ENCODE measurements around the gene WDFY2. TPM values are rescaled to one million over a fixed set of nuclear protein-coding genes. Genes with fewer than 3 reads are reported as not detected.

WDFY2 gene
- total RNA-seq, 1 donor from 2014 or later, result 20.8 TPM

DNA sequence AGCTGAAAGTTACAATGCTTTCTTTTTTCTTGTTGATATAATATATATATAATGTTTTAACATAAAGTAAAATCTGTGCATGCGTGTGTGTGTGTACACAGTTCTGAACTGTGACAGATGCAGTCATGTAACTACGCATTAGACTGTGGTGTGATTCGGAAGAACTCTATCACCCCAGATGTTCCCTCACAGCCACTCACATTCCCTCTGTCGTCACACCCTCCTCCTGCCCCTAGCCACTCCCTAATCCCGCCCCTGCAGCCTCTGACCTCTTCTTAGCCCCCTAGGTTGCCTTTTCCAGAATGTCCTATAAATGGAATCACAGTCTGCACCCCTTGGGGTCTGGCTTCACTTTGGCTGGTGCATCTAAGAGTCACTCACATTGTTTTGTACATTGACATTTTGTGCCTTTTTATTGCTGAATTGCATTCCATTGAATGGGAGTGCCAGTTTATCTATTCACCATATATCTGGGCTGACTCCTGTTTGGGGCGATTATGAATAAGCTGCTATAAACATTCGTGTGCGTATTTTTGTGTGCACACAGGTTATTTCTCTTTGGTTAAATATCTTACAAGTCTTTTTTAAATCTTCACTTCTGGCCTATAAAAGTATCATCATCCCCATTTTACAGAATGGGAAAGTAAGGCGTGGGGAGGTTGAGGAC lies 199.3 kb downstream of the WDFY2 start:
- ATAC-seq (ENCODE audit: low read depth) (no peak), DNase-seq (no peak)
- no peak overlapping the region for H3K27ac Mint-ChIP-seq
- no peaks in the 10 kb centered on the region for H3K9me3 Mint-ChIP-seq
- no peaks in the 10 kb centered on the region for H3K27me3 Mint-ChIP-seq
- peaks cover 16% of the 10 kb centered on the region for H3K4me1 Mint-ChIP-seq
- intact Hi-C loops (cut with micrococcal nuclease), result no loop called here
- no peak overlapping the region for H3K4me3 Mint-ChIP-seq
- ChIA-PET POLR2A (interaction anchor here (0.6 kb wide), 1 partner anchor 23 kb away, joined by 3 read pairs; no protein-coding TSS in a partner anchor), CTCF (interaction anchor here (1.5 kb wide), 1 partner anchor 14 kb away, joined by 3 read pairs; no protein-coding TSS in a partner anchor)
- TF ChIP-seq, protein P1, sequence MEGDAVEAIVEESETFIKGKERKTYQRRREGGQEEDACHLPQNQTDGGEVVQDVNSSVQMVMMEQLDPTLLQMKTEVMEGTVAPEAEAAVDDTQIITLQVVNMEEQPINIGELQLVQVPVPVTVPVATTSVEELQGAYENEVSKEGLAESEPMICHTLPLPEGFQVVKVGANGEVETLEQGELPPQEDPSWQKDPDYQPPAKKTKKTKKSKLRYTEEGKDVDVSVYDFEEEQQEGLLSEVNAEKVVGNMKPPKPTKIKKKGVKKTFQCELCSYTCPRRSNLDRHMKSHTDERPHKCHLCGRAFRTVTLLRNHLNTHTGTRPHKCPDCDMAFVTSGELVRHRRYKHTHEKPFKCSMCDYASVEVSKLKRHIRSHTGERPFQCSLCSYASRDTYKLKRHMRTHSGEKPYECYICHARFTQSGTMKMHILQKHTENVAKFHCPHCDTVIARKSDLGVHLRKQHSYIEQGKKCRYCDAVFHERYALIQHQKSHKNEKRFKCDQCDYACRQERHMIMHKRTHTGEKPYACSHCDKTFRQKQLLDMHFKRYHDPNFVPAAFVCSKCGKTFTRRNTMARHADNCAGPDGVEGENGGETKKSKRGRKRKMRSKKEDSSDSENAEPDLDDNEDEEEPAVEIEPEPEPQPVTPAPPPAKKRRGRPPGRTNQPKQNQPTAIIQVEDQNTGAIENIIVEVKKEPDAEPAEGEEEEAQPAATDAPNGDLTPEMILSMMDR (IDR thresholded peaks at IDR 0.05), result no peak
- H3K36me3 Mint-ChIP-seq (ENCODE audit: low read depth), result peaks cover 18% of the 10 kb centered on the region

DNA sequence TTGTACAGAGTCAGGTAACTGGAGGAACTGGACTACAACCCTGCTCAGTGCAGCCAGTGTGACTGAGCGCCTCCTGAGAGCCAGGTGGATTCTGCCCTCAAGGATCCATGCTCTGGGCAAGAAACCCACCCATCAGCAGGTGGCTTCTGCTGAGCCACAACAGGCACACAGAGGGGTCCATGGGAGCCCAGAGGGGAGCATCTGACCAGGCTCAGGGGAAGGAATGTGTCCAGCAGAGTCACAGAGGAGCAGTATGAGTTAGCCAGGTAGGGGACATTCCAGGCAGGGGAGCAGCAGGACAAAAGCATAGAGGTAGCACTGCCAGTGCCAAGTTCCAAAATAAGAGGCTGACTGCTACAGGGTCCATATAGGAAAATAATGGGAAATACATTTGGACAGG lies 199.8 kb downstream of the WDFY2 start:
- no peaks in the 10 kb centered on the region for H3K9me3 Mint-ChIP-seq
- H3K27ac Mint-ChIP-seq, result no peak overlapping the region
- no peaks in the 10 kb centered on the region for H3K27me3 Mint-ChIP-seq
- DNase-seq, result no peak
- ATAC-seq (ENCODE audit: low read depth), result no peak
- TF ChIP-seq, protein P1 (IDR thresholded peaks at IDR 0.05), result no peak
- H3K4me1 Mint-ChIP-seq, result peaks cover 14% of the 10 kb centered on the region
- no peak overlapping the region for H3K4me3 Mint-ChIP-seq
- POLR2A ChIA-PET, result interaction anchor here (0.6 kb wide), 1 partner anchor 24 kb away, joined by 3 read pairs; no protein-coding TSS in a partner anchor
- CTCF ChIA-PET, result no interaction called here
- peaks cover 21% of the 10 kb centered on the region for H3K36me3 Mint-ChIP-seq (ENCODE audit: low read depth)
- intact Hi-C loops (cut with micrococcal nuclease), result no loop called here

- Mint-ChIP-seq H3K27ac (no peak overlapping the region), H3K9me3 (no peaks in the 10 kb centered on the region), H3K4me3 (no peak overlapping the region), H3K4me1 (peaks cover 14% of the 10 kb centered on the region), H3K36me3 (ENCODE audit: low read depth) (peaks cover 29% of the 10 kb centered on the region), H3K27me3 (no peaks in the 10 kb centered on the region)
- TF ChIP-seq, protein P1 (IDR thresholded peaks at IDR 0.05), result no peak
- intact Hi-C loops (cut with micrococcal nuclease), result no loop called here
- ATAC-seq (ENCODE audit: low read depth) (no peak), DNase-seq (no peak)
- ChIA-PET CTCF (interaction anchor here (0.7 kb wide), 1 partner anchor 12 kb away, joined by 3 read pairs; no protein-coding TSS in a partner anchor), POLR2A (no interaction called here)
These were observed 201.6 kb downstream of the WDFY2 start for GRCh38 chr13:51785712-51786424.

DNA sequence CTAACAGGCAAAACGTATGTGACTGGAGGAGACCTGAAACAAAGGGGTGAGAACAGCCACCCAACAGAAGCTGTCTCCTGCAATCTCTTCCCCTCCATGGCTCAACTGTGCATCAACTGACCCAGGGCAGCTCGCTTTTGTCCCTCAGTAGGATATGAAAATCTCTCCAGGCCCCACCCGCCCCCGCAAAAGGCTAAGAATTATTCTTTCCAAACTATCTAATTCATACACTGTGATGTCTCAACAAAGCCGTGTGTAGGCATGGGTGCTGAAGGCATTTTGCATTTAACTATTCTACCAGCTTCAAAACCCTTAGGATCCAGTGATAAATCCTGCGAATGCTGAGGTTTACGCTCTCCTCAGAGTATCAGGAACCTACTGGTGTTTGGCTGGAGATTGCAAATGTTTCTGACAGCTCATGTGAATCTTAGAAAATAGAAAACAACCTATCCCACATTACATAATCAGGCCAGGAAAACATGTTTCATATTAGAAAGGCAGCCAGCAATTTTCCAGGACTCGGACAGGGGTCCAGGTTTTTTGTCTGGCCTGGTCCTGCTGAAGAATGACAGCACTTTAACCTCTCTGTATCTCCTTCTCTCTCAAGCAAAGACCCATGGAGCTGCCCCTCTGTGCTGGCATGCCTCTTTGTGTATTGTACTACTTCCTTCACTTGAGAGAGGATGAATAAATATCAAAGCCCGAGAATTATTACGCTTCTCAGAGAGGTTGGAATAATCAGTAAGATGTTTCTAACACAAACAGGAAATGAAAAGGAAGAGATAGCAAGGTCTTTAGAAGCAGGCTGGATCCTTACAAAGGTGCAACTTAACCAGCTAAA lies 202.4 kb downstream of the WDFY2 start:
- Mint-ChIP-seq H3K9me3 (no peaks in the 10 kb centered on the region), H3K4me1 (peaks cover 8% of the 10 kb centered on the region), H3K36me3 (ENCODE audit: low read depth) (peaks cover 29% of the 10 kb centered on the region), H3K27ac (no peak overlapping the region), H3K27me3 (no peaks in the 10 kb centered on the region), H3K4me3 (no peak overlapping the region)
- intact Hi-C loops (cut with micrococcal nuclease), result no loop called here
- no peak for ATAC-seq (ENCODE audit: low read depth)
- POLR2A ChIA-PET, result no interaction called here
- no peak for DNase-seq
- CTCF ChIA-PET, result interaction anchor here (0.7 to 1.2 kb wide), 4 partner anchors 11 to 661 kb away, joined by 3 to 5 read pairs (median 3); no protein-coding TSS in a partner anchor
- TF ChIP-seq, protein P1 (IDR thresholded peaks at IDR 0.05), result no peak

Measured in activated B cell treated with CpG ODN at 0.5 μM for 24 hours (primary cell).